ENCODE data around the gene TPP2.

GRCh38 chr13:102556806-102557205, 40.0 kb upstream of the TPP2 start:
- no peak for TF ChIP-seq EZH2 (IDR thresholded peaks at IDR 0.05; ENCODE audit: borderline replicate concordance, low read length)
- no peak for TF ChIP-seq CTCF (IDR thresholded peaks at IDR 0.05; ENCODE audit: low read length)
